Stimulated activated CD4-positive, alpha-beta T cell treated with anti-CD3 and anti-CD28 coated beads, Interleukin-1b, Interleukin-23, amount 100 ng/mL, for 48 hours (primary cell): ENCODE results near the gene CHD9.
"Not testable (repeated sequence)": the region's sequence is repeated elsewhere in the genome, so short reads cannot be mapped to it uniquely, and the experiment has no call there.

Source experiments
- DNase-seq: peaks from one replicate; pipeline ENCODE4 v3.0.0-alpha.2; 2020

Gene CHD9

GRCh38 chr16:53211253-53211652, 156.5 kb downstream of the CHD9 start:
- DNase-seq = no peak

GRCh38 chr16:53212893-53213223, 158.1 kb downstream of the CHD9 start:
- DNase-seq = no peak

DNA sequence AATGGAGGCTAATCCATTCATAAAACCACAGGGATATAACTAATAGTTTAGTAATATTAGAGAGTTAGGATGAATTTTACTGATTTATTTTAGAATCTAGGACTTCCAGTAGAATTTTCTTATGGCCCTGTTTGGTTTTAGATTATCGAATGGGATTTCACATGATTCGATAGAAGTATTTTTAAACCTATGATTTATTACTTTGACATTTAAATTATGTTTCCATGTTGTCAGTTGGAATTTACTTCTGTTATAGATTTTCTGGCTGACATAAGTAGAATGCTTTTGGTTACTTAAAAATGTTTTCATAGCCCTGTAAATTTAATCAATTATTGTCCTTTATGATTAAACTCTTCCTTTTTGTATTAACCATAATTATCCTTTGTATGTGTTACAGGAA, 158.8 kb downstream of the CHD9 start:
- DNase-seq = no peak

GRCh38 chr16:53216798-53217197, 162.0 kb downstream of the CHD9 start:
- no peak for DNase-seq

DNA sequence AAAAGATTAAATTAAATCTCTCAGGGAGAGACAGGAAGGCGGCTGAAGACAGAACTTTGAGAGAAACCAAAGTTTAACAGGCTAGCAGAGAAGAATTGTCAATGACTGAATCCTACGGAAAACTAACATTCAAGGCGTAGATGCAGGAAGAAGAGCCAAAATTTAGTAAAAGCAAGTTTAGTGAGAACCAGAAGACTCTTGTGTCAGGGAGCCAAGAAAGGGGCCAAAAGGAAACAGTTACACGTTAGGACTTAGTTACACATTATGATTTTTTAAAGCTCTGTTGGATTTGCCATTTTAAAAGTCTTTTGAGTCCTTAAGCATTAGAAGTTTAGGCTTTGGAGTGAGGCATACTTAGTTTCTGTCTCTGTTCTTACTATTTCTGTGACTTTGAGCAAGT, 164.6 kb downstream of the CHD9 start:
- no peak for DNase-seq

GRCh38 chr16:53219795-53220454, 165.1 kb downstream of the CHD9 start:
- DNase-seq = no peak

DNA sequence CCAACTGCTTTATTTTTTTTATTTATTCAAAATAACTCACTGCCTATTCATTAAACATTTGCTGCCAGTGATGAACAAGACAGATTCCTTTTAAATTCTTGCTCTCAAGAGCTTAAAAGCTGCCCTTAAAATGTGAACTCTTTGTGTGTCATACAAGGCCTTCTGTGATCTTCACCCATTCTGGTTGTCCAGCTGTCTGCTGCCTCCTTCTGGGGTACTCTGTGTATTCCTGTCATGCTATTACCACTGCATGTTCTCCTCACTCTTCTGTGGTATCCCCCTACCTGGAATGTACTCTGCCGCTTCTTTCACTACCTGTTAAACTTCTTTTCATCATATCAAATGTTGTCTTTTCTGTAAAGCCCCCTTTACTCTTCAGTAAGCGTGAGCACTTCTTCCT, 165.8 kb downstream of the CHD9 start:
- no peak for DNase-seq

DNA sequence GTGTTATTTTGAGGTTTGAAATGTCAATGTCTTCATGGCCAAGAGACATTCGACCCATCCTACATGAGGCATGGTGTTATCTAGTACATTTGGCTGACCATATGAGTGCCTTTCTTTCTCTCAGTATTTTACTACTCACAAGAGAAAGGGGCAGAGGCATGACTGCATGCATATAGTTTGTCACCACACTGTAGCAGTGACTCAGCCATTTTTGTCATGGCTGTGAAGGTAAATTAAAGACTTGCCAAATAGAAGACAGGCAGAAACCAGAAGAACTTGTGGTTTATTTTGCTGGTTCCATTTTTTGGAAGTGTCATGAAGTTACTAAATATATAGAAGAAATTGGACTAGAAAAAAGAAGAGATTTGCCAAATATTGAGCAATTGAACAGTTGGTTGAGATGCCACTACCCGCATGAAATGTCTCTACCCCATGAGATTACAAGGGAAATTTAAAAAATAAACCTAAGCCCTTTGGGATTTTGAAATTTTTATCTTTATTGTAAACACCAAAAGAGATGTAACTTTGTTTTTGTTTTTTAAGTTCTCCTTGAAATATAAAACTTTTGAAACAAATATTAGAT, 170.3 kb downstream of the CHD9 start:
- DNase-seq = no peak

DNA sequence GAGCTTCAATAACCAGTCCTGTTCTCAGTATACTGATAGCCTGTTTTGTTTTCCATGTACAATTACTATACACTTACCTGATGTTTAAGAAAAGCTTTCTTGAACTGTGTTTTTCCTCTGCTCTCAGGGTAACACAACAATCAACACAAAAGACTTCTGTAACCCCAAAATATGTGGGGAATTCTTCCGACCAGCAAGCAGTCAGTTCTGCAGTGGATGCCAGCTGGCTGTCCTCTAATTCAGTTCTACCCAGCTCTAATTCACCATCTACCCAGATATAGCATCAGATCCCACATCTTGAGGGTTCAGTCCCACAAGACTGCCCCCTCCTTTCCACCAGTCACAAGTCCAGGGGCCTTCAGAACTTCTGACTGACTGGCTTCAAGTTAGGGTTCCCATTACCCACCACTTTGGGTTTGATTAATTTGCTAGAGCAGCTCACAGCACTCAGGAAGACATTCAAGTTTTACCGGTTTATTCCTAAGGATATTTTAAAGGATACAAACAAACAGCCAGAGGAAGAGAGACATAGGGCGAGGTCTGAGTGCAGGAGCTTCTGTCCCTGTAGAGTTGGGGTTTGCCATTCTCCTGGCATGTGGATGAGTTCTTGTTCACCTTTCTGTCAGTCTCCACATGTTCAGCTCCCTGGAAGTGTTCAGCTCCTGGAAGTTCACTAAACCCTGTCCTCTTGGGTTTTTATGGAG, 178.2 kb downstream of the CHD9 start:
- DNase-seq = no peak

GRCh38 chr16:53234836-53235235, 180.0 kb downstream of the CHD9 start:
- no peak for DNase-seq

GRCh38 chr16:53235851-53236250, 181.1 kb downstream of the CHD9 start:
- DNase-seq = no peak

- no peak for DNase-seq
These were observed 194.5 kb downstream of the CHD9 start for GRCh38 chr16:53249331-53249730.

GRCh38 chr16:53257001-53257400, 202.2 kb downstream of the CHD9 start:
- DNase-seq = no peak

- DNase-seq = no peak
These were observed 204.0 kb downstream of the CHD9 start for GRCh38 chr16:53258809-53259208.

- DNase-seq = no peak
These were observed 206.5 kb downstream of the CHD9 start for GRCh38 chr16:53261276-53261675.

DNA sequence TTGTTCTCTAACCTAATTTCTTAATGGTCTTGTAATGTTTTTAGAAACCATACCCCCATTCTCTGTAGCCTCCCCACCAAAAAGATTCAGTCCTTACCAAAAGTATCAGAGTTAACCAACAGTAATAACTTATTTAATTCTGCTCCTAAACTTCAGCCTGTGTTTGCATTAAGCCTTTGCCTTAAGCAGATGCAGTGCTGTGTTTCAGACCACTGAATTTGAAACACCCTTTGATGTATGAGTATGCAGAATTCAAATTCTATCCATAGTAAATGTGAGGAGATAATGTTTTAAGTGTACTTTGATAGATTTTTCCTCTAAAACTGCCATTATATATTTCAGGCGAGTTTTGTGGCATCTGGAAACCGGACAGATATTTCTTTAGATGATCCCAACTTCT, 207.9 kb downstream of the CHD9 start:
- no peak for DNase-seq

DNA sequence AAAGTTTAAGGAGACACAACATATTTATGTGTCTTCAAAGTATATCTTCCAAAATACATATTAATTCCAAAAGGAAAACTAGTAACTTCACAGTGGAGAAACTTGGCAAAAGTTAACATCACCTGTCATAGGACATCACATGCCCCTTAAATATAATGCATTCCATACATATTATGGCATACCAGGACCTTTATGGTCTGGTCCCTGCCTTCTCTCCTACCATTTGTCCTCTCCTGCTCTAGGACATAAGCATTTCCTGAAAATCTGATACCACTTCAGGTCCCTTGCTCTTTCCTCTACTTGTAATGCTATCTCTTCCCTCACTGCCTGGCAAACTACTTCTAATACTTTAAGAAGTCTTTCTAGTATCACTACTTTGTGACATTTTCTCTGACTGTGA, 211.4 kb downstream of the CHD9 start:
- no peak for DNase-seq

DNA sequence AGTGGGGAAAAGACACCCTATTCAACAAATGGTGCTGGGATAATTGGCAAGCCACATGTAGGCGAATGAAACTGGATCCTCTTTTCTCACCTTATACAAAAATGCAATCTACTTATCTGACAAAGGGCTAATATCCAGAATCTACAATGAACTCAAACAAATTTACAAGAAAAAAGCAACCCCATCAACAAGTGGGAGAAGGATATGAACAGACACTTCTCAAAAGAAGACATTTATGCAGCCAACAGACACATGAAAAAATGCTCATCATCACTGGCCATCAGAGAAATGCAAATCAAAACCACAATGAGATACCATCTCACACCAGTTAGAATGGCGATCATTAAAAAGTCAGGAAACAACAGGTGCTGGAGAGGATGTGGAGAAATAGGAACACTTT, 223.7 kb downstream of the CHD9 start:
- not testable (repeated sequence) for DNase-seq

GRCh38 chr16:53281280-53281679, 226.5 kb downstream of the CHD9 start:
- DNase-seq = no peak

GRCh38 chr16:53281859-53282258, 227.1 kb downstream of the CHD9 start:
- no peak for DNase-seq

DNA sequence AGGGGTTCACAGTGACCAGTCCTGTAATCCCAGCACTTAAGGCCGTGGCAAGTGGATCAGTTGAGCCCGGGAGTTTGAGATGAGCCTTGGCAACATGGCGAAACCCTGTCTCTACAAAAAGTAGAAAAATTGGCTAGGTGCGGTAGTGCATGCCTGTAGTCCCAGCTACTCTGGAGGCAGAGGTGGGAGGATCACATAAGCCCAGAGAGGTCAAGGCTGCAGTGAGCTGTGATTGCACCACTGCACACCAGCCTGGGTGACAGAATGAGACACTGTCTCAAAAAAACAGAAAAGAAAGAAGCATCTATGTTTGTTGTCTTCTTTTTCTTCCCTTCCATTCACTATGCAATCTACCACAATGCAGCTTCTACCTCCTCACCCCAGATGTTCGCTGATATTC, 227.5 kb downstream of the CHD9 start:
- no peak for DNase-seq

DNA sequence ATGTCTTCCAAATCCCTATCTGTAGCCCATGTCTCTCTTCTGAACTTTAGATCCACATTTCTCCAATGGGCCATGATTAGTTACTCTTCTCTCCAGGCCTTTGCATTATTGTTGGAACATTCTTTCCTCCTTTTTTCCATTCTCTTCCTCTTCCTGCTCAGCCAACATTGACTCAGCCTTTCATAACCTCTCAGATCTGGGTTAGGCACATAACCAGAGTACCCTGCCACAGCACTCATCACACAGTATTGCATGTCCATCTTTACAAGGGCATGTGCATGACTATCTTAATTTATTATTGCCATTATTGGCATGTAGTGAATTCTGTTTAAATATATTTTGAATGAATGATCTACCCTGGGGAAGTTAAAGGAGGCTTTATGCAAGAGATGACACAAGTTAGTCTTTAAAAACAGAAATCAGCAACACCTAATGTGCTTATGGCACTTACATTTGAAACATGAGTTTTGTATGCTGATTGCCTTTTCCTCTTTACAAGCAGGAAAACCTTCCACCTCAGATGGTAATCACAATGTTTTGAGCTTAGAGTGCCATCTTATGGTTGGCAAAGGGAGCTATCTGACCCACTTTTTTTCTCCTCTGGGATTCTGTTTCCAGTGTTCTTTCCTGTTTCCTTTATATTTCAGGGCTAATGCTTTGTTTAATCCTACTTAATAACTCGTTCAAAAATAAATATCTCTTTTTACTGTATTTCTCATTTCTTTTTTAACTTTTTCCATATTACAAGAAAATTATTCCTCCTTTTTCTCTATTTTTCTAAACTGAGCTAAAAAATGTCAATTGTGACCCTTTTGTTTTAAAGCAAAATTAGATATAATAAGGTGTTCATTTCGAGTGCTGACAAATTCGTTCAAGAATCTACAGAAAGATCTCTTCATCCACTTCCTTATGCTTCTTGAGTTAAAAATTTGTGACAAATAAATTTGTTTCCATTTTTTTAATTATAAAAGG, 228.5 kb downstream of the CHD9 start:
- DNase-seq = no peak

GRCh38 chr16:53285236-53285635, 230.4 kb downstream of the CHD9 start:
- no peak for DNase-seq
